K562 (cell line): ENCODE measurements around the gene SPACA9. TPM values are rescaled to one million over a fixed set of nuclear protein-coding genes. Genes with fewer than 3 reads are reported as not detected.

Experiments used
- BACH1 ChIP-seq: fragments of 200-800 bp; sonication (Bioruptor generic); IDR thresholded peaks from 2 replicates; pipeline ENCODE4 v1.6.1; 2016; ENCODE audit warnings: missing genetic modification characterization, missing compliant biosample characterization
- BCL6 ChIP-seq: fragments of 250-450 bp; sonication (Bioruptor Pico); IDR thresholded peaks from 2 replicates; pipeline ENCODE4 v1.4.0; 2020
- BCOR ChIP-seq: fragments of 450-650 bp; IDR thresholded peaks from 2 replicates; pipeline ENCODE4 v1.6.1; 2016
- CEBPZ ChIP-seq: fragments of 150-350 bp; IDR thresholded peaks from 2 replicates; pipeline ENCODE4 v1.6.1; 2014; ENCODE audit warnings: low read depth, mild to moderate bottlenecking, low read length, borderline replicate concordance
- GABPA ChIP-seq: fragments of 200-800 bp; sonication (Bioruptor generic); conservative IDR thresholded peaks from 2 replicates; pipeline ENCODE4 v1.6.1; 2016; ENCODE audit warnings: low read depth, missing genetic modification characterization, missing compliant biosample characterization
- MCM7 ChIP-seq, 2 experiments: fragments of 450-650 bp; IDR thresholded peaks; 2 replicates each; pipeline ENCODE4 v1.6.1; 2016 to 2018
- NFE2L1 ChIP-seq: fragments of 450-650 bp; IDR thresholded peaks from 2 replicates; pipeline ENCODE4 v1.6.1; 2016; ENCODE audit warnings: missing genetic modification characterization, low read depth, mild to moderate bottlenecking, missing compliant biosample characterization, moderate library complexity, borderline replicate concordance
- SRSF7 ChIP-seq: fragments of 200-400 bp; formaldehyde crosslinking; optimal IDR thresholded peaks from 2 replicates; pipeline ENCODE3; 2017; ENCODE audit warnings: mild to moderate bottlenecking, low read depth, low read length
- ZNF280A ChIP-seq: fragments of 450-650 bp; IDR thresholded peaks from 2 replicates; pipeline ENCODE4 v1.6.1; 2018; ENCODE audit warnings: mild to moderate bottlenecking, low read depth; ENCODE audit not compliant: partially characterized antibody
- ZNF445 ChIP-seq: fragments of 250-450 bp; sonication (Bioruptor Pico); IDR thresholded peaks from 2 replicates; pipeline ENCODE4 v1.4.0; 2020; ENCODE audit warnings: low read depth, mild to moderate bottlenecking, moderate library complexity
- polyA plus RNA-seq, 8 experiments: library from polyadenylated mRNA; depleted of rRNA in 4 of 8; stranded (reverse) in 5 of 8; unstranded in 3 of 8; fragments of >200 nt; fragmentation: Nextera tagmentation in 2 of 8; fragmentation: Illumina TruSeq in 1 of 8; extraction: Ambion mirVana in 2 of 8; extraction: Trizol in 1 of 8; gene quantifications; 2 replicates each; pipeline versions ENCODE4 v1.2.1 to v1.2.3, GENCODE V29; 2011 to 2014; ENCODE audit warnings: inconsistent platforms in 1 of 8, missing spikeins in 1 of 8
- total RNA-seq, 7 experiments: library from RNA; depleted of rRNA in 6 of 7; stranded (reverse); fragments of >200 nt in 6 of 7; fragmentation: Illumina TruSeq in 2 of 7; extraction: Trizol in 2 of 7; gene quantifications; 2 replicates each; pipeline versions ENCODE4 v1.2.1 to v1.2.3, GENCODE V29; 2011 to 2021; ENCODE audit warnings: low replicate concordance in 1 of 7
- TF ChIP-seq, protein P1 (sequence below): sonication (generic); formaldehyde crosslinking; IDR thresholded peaks from 2 replicates; pipeline ENCODE4 v1.8.1; 2023; ENCODE audit warnings: mild to moderate bottlenecking, missing genetic modification reagents
- TF ChIP-seq, protein P2 (sequence below): fragments of 450-650 bp; IDR thresholded peaks from 2 replicates; pipeline ENCODE4 v1.6.1; 2016; ENCODE audit warnings: borderline replicate concordance
- TF ChIP-seq, protein P3 (sequence below): IDR thresholded peaks from 3 replicates; pipeline ENCODE4 v1.6.1; 2011; ENCODE audit warnings: borderline replicate concordance, mild to moderate bottlenecking, moderate library complexity; ENCODE audit not compliant: insufficient read length; ENCODE audit errors: extremely low read depth

Gene SPACA9
- total and polyA plus RNA-seq, 9 of the 15 experiments (the other 6 are each of a cell fraction or from before 2014, with no cell fraction given) = 0.06 to 0.51 (median 0.36) TPM

GRCh38 chr9:132877824-132878694, 639 bp upstream of the SPACA9 start, which contains the start of gene AK8 (continued):
- TF ChIP-seq, protein P1, sequence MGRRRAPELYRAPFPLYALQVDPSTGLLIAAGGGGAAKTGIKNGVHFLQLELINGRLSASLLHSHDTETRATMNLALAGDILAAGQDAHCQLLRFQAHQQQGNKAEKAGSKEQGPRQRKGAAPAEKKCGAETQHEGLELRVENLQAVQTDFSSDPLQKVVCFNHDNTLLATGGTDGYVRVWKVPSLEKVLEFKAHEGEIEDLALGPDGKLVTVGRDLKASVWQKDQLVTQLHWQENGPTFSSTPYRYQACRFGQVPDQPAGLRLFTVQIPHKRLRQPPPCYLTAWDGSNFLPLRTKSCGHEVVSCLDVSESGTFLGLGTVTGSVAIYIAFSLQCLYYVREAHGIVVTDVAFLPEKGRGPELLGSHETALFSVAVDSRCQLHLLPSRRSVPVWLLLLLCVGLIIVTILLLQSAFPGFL (CRISPR knock-in tag) = no peak
- TF ChIP-seq ZNF280A (no peak), MCM7 (IDR thresholded peaks at IDR 0.05) (no peak), GABPA (tag) (no peak), ZNF445 (CRISPR knock-in tag) (no peak), BACH1 (tag) (no peak), BCOR (peak; percentile 70), BCL6 (CRISPR knock-in tag) (no peak), SRSF7 (no peak), NFE2L1 (tag) (no peak), CEBPZ (no peak)
- TF ChIP-seq, protein P2, sequence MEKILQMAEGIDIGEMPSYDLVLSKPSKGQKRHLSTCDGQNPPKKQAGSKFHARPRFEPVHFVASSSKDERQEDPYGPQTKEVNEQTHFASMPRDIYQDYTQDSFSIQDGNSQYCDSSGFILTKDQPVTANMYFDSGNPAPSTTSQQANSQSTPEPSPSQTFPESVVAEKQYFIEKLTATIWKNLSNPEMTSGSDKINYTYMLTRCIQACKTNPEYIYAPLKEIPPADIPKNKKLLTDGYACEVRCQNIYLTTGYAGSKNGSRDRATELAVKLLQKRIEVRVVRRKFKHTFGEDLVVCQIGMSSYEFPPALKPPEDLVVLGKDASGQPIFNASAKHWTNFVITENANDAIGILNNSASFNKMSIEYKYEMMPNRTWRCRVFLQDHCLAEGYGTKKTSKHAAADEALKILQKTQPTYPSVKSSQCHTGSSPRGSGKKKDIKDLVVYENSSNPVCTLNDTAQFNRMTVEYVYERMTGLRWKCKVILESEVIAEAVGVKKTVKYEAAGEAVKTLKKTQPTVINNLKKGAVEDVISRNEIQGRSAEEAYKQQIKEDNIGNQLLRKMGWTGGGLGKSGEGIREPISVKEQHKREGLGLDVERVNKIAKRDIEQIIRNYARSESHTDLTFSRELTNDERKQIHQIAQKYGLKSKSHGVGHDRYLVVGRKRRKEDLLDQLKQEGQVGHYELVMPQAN = peak; percentile 69; the same call in 1 of the 2 replicates
- TF ChIP-seq, protein P3, sequence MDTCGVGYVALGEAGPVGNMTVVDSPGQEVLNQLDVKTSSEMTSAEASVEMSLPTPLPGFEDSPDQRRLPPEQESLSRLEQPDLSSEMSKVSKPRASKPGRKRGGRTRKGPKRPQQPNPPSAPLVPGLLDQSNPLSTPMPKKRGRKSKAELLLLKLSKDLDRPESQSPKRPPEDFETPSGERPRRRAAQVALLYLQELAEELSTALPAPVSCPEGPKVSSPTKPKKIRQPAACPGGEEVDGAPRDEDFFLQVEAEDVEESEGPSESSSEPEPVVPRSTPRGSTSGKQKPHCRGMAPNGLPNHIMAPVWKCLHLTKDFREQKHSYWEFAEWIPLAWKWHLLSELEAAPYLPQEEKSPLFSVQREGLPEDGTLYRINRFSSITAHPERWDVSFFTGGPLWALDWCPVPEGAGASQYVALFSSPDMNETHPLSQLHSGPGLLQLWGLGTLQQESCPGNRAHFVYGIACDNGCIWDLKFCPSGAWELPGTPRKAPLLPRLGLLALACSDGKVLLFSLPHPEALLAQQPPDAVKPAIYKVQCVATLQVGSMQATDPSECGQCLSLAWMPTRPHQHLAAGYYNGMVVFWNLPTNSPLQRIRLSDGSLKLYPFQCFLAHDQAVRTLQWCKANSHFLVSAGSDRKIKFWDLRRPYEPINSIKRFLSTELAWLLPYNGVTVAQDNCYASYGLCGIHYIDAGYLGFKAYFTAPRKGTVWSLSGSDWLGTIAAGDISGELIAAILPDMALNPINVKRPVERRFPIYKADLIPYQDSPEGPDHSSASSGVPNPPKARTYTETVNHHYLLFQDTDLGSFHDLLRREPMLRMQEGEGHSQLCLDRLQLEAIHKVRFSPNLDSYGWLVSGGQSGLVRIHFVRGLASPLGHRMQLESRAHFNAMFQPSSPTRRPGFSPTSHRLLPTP = no peak
